C4-2B (cell line): ENCODE measurements around the gene CBX2.
A peak's percentile ranks its signal among the peaks of the same experiment; 100 is the strongest.

Experiments
- H3K27ac ChIP-seq: fragments of 450-650 bp; 2 replicates; pipeline ENCODE4 v1.5.1; 2017
- CTCF ChIP-seq: fragments of 450-650 bp; conservative IDR thresholded peaks from 2 replicates; pipeline ENCODE4 v1.5.1; 2017; ENCODE audit warnings: mild to moderate bottlenecking
- ZFX ChIP-seq: fragments of 450-650 bp; IDR thresholded peaks from 2 replicates; pipeline ENCODE4 v1.6.1; 2017

Gene CBX2

GRCh38 chr17:79796763-79797491 is 19.0 kb downstream of the CBX2 start, which contains the start of gene CBX8:
Gene CBX8 (minus strand): TSS chr17:79797077. CDS start chr17:79796998, 79 bp downstream.
- H3K27ac ChIP-seq: peak within 1 kb of the TSS; percentile 93
- TF ChIP-seq ZFX: peak; percentile 49; the same call in 1 of the 2 replicates
- no peak for TF ChIP-seq CTCF

- TF ChIP-seq CTCF: no peak
- TF ChIP-seq ZFX: peak; percentile 28; the same call in 1 of the 2 replicates
- H3K27ac ChIP-seq: peak overlapping the region; percentile 93
These were observed 19.7 kb downstream of the CBX2 start for GRCh38 chr17:79797492-79798298.

GRCh38 chr17:79798299-79799173 is 20.6 kb downstream of the CBX2 start:
- H3K27ac ChIP-seq: peak overlapping the region; percentile 93
- TF ChIP-seq ZFX: no peak
- TF ChIP-seq CTCF: no peak

- TF ChIP-seq CTCF (no peak), ZFX (no peak)
- H3K27ac ChIP-seq: no peak overlapping the region
These were observed 21.2 kb downstream of the CBX2 start for GRCh38 chr17:79799174-79799537.

GRCh38 chr17:79799538-79800324 is 21.8 kb downstream of the CBX2 start:
- TF ChIP-seq ZFX (no peak), CTCF (no peak)
- peak overlapping the region; percentile 44 for H3K27ac ChIP-seq

- H3K27ac ChIP-seq: peak overlapping the region; percentile 44
- TF ChIP-seq ZFX: no peak
- no peak for TF ChIP-seq CTCF
These were observed 22.6 kb downstream of the CBX2 start for GRCh38 chr17:79800325-79801155.
